Suprapubic skin (tissue), 3 donors: ENCODE measurements around the gene CREG1.

ENCODE experiments used
- POLR2AphosphoS5 ChIP-seq, 3 donors: sonication (generic); formaldehyde crosslinking; IDR thresholded peaks; one replicate each; pipeline ENCODE4 v1.6.1; 2017; ENCODE audit warnings: antibody characterized with exemption in 3 of 3
- TF ChIP-seq, protein P1 (sequence below), 2 donors: fragments of 200-600 bp in 1 of 2; fragments of 450-650 bp in 1 of 2; sonication (generic) in 1 of 2; IDR thresholded peaks; one replicate each; pipeline ENCODE4 v1.5.1; 2016 to 2019; ENCODE audit warnings: antibody characterized with exemption in 2 of 2, mild to moderate bottlenecking in 1 of 2, moderate library complexity in 1 of 2

DNA sequence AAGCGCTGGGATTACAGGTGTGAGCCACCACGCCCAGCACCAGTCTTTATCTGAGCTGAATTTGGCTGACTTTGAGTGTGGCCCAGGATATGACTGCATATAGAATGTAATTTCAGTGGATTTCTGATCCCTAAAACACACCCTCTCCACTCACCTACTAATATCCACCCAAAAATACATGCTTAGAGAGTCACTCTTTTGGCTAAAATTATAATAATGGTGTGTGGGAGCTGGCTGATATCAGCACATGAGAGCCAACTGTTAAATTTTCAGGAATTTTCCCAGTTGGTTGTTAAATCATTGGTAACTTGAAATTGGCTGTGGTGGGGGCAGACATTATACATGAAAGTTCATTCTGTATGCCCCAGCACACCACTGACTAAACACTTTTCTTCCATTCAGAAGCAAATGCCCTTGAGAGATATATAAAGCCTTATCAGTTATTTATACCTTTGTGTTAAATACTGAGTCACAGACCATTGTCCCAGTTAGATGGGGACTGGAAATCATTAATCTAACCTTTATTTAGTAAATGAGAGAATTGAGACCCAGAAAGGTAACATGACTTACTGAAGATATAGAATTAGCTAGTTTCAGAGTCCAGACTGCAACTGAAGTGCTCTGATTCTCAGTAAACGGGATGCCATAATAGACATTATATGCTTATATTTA is 25.4 kb downstream of the CREG1 start:
- no peak for TF ChIP-seq POLR2AphosphoS5 (IDR thresholded peaks at IDR 0.05)
- TF ChIP-seq, protein P1, sequence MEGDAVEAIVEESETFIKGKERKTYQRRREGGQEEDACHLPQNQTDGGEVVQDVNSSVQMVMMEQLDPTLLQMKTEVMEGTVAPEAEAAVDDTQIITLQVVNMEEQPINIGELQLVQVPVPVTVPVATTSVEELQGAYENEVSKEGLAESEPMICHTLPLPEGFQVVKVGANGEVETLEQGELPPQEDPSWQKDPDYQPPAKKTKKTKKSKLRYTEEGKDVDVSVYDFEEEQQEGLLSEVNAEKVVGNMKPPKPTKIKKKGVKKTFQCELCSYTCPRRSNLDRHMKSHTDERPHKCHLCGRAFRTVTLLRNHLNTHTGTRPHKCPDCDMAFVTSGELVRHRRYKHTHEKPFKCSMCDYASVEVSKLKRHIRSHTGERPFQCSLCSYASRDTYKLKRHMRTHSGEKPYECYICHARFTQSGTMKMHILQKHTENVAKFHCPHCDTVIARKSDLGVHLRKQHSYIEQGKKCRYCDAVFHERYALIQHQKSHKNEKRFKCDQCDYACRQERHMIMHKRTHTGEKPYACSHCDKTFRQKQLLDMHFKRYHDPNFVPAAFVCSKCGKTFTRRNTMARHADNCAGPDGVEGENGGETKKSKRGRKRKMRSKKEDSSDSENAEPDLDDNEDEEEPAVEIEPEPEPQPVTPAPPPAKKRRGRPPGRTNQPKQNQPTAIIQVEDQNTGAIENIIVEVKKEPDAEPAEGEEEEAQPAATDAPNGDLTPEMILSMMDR (IDR thresholded peaks at IDR 0.05), result no peak
